ENCODE results near the gene RBBP6. TPM values are rescaled to one million over a fixed set of nuclear protein-coding genes. Genes with fewer than 3 reads are reported as not detected.

RBBP6 gene
- total RNA-seq, 3 donors from 2014 or later (not counting 1 experiment from before 2014, with no cell fraction given): 155 to 219 (median 173) TPM

DNA sequence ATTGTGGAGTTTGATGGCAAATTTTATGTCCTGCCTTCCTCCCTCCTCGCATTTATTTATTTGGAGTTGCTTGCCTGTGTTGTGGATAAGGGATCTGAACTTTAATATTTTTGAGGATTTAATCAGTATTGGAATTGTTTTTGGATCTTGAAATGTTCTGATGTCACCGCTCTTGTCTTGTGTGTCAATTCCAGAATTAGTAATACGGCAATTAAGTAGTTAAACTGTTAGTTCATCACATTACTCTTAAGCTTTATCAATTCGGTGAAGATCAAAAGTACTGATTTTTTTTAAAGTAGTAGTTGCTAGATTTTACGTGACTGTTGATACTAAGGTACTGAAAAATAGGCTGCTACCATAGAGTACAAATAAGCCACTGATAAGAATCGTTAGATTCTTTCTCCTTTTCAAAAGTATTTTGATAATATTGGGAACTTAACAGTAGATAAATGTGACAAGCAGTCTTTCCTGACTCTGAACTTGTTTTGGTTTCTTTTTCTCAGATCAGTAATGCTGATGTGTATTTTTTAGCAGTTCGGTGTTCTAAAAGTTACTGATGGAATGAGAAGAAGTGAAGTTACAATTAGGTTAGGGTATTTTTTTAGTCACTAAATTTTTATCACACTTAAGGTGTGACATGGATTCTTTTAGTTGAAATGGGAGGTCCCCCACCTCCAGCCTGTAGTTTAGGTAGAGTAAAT, 2.0 kb downstream of the RBBP6 start:
- TF ChIP-seq, protein P1, sequence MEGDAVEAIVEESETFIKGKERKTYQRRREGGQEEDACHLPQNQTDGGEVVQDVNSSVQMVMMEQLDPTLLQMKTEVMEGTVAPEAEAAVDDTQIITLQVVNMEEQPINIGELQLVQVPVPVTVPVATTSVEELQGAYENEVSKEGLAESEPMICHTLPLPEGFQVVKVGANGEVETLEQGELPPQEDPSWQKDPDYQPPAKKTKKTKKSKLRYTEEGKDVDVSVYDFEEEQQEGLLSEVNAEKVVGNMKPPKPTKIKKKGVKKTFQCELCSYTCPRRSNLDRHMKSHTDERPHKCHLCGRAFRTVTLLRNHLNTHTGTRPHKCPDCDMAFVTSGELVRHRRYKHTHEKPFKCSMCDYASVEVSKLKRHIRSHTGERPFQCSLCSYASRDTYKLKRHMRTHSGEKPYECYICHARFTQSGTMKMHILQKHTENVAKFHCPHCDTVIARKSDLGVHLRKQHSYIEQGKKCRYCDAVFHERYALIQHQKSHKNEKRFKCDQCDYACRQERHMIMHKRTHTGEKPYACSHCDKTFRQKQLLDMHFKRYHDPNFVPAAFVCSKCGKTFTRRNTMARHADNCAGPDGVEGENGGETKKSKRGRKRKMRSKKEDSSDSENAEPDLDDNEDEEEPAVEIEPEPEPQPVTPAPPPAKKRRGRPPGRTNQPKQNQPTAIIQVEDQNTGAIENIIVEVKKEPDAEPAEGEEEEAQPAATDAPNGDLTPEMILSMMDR (IDR thresholded peaks at IDR 0.05): no peak
- ATAC-seq: peak in 1 of 3 donors; percentile 7
- WGBS (ENCODE audit: insufficient coverage): 15% methylated on average over 2 of the region's 7 CpGs
- intact Hi-C loops (cut with micrococcal nuclease): no loop called here
- Histone ChIP-seq H3K27me3 (ENCODE audit: control insufficient read depth, insufficient read depth, low read length) (no peaks in the 10 kb centered on the region), H3K9me3 (ENCODE audit: control insufficient read depth, insufficient read depth, low read length) (no peaks in the 10 kb centered on the region), H3K27ac (ENCODE audit: low read length) (peak overlapping the region; percentile 100), H3K4me1 (ENCODE audit: control insufficient read depth, insufficient read depth, low read length) (peaks cover 24% of the 10 kb centered on the region), H3K36me3 (ENCODE audit: control insufficient read depth, insufficient read depth, low read length) (peaks cover 8% of the 10 kb centered on the region), H3K4me3 (ENCODE audit: low read length) (peak overlapping the region; percentile 97)
- Mint-ChIP-seq H3K27ac (peak overlapping the region; percentile 99), H3K9me3 (no peaks in the 10 kb centered on the region), H3K36me3 (no peaks in the 10 kb centered on the region), H3K27me3 (ENCODE audit: low read depth in 2 of 2) (no peaks in the 10 kb centered on the region), H3K4me3 (peak overlapping the region; percentile 97), H3K4me1 (peaks cover 59 to 62% of the 10 kb centered on the region in 2 donors)
- DNase-seq: peak in 1 of 2 donors; percentile 32

DNA sequence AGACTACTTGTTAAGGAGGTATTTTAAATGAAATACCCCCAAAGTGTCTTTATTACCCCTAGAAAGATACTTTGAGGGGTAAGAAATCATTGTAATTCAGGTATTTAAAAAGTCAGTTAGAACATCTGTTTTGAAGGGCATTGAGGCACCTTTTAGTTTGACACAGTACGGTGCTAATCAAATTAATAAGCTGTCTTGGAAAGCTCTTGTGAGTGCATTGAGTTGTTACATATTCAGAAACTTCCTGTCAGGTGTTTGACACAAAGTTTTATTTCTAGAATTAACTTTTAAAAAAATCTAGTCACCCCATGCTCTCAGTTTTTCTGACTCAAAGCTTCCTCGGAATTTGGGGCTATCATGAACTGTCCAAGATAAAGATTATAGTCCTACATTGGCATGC, 4.6 kb downstream of the RBBP6 start:
- no peak for DNase-seq
- ATAC-seq: no peak
- Histone ChIP-seq H3K4me3 (ENCODE audit: low read length) (no peak overlapping the region), H3K27me3 (ENCODE audit: control insufficient read depth, insufficient read depth, low read length) (no peaks in the 10 kb centered on the region), H3K9me3 (ENCODE audit: control insufficient read depth, insufficient read depth, low read length) (no peaks in the 10 kb centered on the region), H3K4me1 (ENCODE audit: control insufficient read depth, insufficient read depth, low read length) (peaks cover 18% of the 10 kb centered on the region), H3K27ac (ENCODE audit: low read length) (no peak overlapping the region), H3K36me3 (ENCODE audit: control insufficient read depth, insufficient read depth, low read length) (peaks cover 25% of the 10 kb centered on the region)
- H3K27ac Mint-ChIP-seq: peak overlapping the region; percentile 80 to 99
- no peaks in the 10 kb centered on the region for H3K27me3 Mint-ChIP-seq (ENCODE audit: low read depth in 2 of 2)
- peak overlapping the region; percentile 71 for H3K4me3 Mint-ChIP-seq
- no peaks in the 10 kb centered on the region for H3K9me3 Mint-ChIP-seq
- H3K36me3 Mint-ChIP-seq: no peaks in the 10 kb centered on the region
- peaks cover 66 to 71% of the 10 kb centered on the region in 2 donors for H3K4me1 Mint-ChIP-seq
- intact Hi-C loops (cut with micrococcal nuclease): no loop called here
- 25% methylated on average over 2 of the region's 2 CpGs for WGBS (ENCODE audit: insufficient coverage)
- TF ChIP-seq, protein P1 (IDR thresholded peaks at IDR 0.05): no peak

DNA sequence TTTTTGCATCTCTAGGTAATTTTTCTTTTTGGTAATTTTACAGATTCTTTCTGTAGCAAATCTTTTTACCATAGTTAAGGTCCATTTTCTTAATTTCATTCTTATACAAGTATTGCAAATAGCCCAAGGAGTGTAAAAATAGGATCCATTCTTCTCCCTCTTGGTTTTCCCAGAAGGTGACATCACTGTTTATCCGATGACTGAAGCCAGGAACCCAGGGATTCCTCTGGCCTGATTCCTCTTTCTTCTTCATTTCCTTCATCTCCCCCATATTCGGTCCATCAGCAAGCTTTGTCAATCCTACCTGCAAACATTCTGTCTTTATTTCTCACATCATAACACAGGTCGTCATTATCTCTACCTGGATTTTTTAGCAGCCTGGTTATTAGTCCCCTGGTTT, 5.3 kb downstream of the RBBP6 start:
- TF ChIP-seq, protein P1 (IDR thresholded peaks at IDR 0.05): no peak
- 65% methylated on average over 3 of the region's 3 CpGs for WGBS (ENCODE audit: insufficient coverage)
- DNase-seq: no peak
- H3K27ac ChIP-seq (ENCODE audit: low read length): no peak overlapping the region
- no peaks in the 10 kb centered on the region for H3K27me3 ChIP-seq (ENCODE audit: control insufficient read depth, insufficient read depth, low read length)
- Mint-ChIP-seq H3K9me3 (no peaks in the 10 kb centered on the region), H3K36me3 (peaks cover 7% of the 10 kb centered on the region), H3K4me1 (peaks cover 66 to 74% of the 10 kb centered on the region in 2 donors), H3K27me3 (ENCODE audit: low read depth in 2 of 2) (no peaks in the 10 kb centered on the region), H3K27ac (peak overlapping the region; percentile 80 to 99), H3K4me3 (no peak overlapping the region)
- H3K4me3 ChIP-seq (ENCODE audit: low read length): no peak overlapping the region
- intact Hi-C loops (cut with micrococcal nuclease): no loop called here
- no peak for ATAC-seq
- peaks cover 31% of the 10 kb centered on the region for H3K36me3 ChIP-seq (ENCODE audit: control insufficient read depth, insufficient read depth, low read length)
- H3K4me1 ChIP-seq (ENCODE audit: control insufficient read depth, insufficient read depth, low read length): peaks cover 18% of the 10 kb centered on the region
- H3K9me3 ChIP-seq (ENCODE audit: control insufficient read depth, insufficient read depth, low read length): no peaks in the 10 kb centered on the region

DNA sequence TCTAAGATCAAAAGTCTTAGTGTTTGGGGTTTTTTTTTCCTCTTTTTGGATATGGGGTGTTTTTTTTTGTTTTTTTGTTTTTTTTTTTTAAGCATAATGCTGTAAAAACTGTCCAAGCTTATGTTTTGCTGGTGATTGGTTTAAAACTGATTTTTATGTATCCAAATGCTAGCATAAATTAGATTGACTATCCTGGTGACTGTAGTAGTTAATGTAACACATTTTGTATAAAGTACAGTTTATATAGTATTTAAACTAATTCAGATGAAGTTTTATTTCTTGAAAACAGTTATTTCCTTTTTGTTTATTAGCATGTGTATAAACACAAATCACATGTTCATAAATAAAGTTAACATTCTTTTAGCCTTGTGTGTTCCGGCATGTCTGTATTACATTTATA, 10.9 kb downstream of the RBBP6 start:
- Histone ChIP-seq H3K27ac (ENCODE audit: low read length) (no peak overlapping the region), H3K9me3 (ENCODE audit: control insufficient read depth, insufficient read depth, low read length) (no peaks in the 10 kb centered on the region), H3K4me3 (ENCODE audit: low read length) (no peak overlapping the region), H3K27me3 (ENCODE audit: control insufficient read depth, insufficient read depth, low read length) (no peaks in the 10 kb centered on the region), H3K4me1 (ENCODE audit: control insufficient read depth, insufficient read depth, low read length) (no peaks in the 10 kb centered on the region), H3K36me3 (ENCODE audit: control insufficient read depth, insufficient read depth, low read length) (peaks cover 55% of the 10 kb centered on the region)
- Mint-ChIP-seq H3K27me3 (ENCODE audit: low read depth in 2 of 2) (no peaks in the 10 kb centered on the region), H3K27ac (peak overlapping the region; percentile 33 to 45), H3K4me1 (peaks cover 54 to 64% of the 10 kb centered on the region in 2 donors), H3K36me3 (peaks cover 7% of the 10 kb centered on the region), H3K4me3 (no peak overlapping the region), H3K9me3 (no peaks in the 10 kb centered on the region)
- TF ChIP-seq, protein P1 (IDR thresholded peaks at IDR 0.05): no peak
- intact Hi-C loops (cut with micrococcal nuclease): no loop called here
- ATAC-seq: no peak
- no peak for DNase-seq
- no CpG with 5 or more reads among the region's 1 CpG for WGBS (ENCODE audit: insufficient coverage)
